MM.1S (cell line): Measurements from ENCODE around the gene XRN1.

ENCODE experiments used
- EZH2 ChIP-seq: fragments of 300-600 bp; sonication (generic); optimal IDR thresholded peaks from 2 replicates; pipeline ENCODE3; 2017; ENCODE audit warnings: low read depth, mild to moderate bottlenecking, antibody characterized with exemption, low read length, mixed read lengths
- TF ChIP-seq, protein P1 (sequence below): fragments of 300-600 bp; sonication (generic); IDR thresholded peaks from 2 replicates; pipeline ENCODE4 v1.5.1; 2016; ENCODE audit warnings: antibody characterized with exemption, low read length, mixed read lengths

- TF ChIP-seq, protein P1, sequence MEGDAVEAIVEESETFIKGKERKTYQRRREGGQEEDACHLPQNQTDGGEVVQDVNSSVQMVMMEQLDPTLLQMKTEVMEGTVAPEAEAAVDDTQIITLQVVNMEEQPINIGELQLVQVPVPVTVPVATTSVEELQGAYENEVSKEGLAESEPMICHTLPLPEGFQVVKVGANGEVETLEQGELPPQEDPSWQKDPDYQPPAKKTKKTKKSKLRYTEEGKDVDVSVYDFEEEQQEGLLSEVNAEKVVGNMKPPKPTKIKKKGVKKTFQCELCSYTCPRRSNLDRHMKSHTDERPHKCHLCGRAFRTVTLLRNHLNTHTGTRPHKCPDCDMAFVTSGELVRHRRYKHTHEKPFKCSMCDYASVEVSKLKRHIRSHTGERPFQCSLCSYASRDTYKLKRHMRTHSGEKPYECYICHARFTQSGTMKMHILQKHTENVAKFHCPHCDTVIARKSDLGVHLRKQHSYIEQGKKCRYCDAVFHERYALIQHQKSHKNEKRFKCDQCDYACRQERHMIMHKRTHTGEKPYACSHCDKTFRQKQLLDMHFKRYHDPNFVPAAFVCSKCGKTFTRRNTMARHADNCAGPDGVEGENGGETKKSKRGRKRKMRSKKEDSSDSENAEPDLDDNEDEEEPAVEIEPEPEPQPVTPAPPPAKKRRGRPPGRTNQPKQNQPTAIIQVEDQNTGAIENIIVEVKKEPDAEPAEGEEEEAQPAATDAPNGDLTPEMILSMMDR, result no peak
- no peak for TF ChIP-seq EZH2
Observed at GRCh38 chr3:142445816-142446254, 2.0 kb downstream of the XRN1 start.
